Glomerular visceral epithelial cell (primary cell): ENCODE data around the gene GET4.
"Not testable (repeated sequence)": the region's sequence is repeated elsewhere in the genome, so short reads cannot be mapped to it uniquely, and the experiment has no call there.

Source experiments
- DNase-seq: peaks from one replicate; pipeline ENCODE4 v3.0.0-alpha.2; 2016; ENCODE audit errors: extremely low spot score

GET4 gene

DNA sequence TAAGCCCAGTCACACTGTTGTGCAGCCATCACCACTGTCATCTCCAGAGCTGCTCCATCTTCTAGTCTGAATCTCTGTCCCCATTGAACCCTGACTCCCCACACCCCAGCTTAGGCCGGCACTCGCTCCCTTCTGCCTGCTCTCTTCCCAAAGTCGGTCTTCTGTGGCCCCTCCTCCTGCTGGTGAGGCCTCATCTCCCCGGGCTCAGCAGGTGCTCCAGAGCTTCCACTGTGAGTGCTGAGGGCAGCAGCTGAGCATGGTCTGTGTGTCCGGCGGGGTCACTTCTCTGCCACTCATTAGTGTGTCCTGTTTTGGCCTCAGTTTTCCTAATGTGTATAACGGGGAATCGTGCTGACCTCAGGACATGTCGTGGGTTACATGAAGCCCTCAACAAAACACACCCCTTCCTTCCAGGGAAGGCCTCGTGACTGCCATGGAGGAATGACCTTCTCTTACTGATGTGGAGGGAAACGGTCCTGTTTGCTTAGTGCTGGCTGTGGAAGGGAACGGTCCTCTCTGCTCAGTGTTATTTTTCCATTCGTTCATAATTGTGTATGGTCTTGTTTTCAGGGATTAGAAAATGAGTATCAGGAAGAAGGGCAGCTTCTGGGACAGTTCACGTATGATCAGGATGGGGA, 4.3 kb upstream of the GET4 start:
- DNase-seq, result no peak

DNA sequence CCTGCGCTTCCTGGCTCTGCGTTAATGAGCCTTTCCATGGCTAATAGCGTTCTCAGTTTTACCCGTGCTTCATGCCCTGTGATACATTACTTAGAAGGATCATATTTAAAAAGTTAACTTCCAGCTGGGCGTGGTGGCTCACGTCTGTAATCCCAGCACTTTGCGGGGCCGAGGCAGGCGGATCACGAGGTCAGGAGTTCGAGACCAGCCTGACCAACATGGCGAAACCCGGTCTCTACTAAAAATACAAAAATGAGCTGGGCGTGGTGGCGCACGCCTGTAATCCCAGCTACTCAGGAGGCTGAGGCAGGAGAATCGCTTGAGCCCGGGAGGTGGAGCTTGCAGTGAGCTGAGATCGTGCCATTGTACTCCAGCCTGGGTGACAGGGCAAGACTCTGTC, 3.7 kb upstream of the GET4 start:
- not testable (repeated sequence) for DNase-seq

DNA sequence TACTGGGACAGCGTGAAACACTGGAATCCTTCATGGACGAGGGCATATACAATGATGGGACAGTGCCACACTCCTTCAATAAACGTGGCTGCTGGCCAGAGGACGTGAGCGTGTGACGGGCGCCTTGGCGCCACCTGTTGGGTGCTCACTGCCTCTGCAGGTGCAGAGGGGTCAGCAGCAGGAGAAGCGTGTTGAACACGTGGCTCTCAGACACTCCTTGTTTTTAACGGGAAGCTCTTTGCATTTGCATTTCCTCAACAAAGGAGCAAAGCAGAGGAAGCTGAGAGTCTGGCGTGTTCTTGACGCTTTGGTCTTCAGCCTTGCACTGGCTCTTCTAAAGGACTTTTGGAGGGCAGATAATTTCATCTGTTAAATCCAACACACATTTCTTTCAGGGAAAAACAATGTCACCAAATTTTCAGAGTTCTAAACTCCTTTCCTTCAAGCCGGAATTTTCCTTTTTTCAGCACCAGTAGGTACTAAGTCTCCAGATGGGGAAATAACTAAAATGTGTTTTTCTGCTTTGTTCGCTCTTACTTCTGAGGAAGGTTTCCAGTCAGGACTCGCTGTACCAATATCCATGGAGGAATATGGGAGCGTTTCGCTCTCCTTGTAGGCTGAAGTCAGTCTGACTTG, 2.9 kb upstream of the GET4 start:
- peak; percentile 77 for DNase-seq

DNA sequence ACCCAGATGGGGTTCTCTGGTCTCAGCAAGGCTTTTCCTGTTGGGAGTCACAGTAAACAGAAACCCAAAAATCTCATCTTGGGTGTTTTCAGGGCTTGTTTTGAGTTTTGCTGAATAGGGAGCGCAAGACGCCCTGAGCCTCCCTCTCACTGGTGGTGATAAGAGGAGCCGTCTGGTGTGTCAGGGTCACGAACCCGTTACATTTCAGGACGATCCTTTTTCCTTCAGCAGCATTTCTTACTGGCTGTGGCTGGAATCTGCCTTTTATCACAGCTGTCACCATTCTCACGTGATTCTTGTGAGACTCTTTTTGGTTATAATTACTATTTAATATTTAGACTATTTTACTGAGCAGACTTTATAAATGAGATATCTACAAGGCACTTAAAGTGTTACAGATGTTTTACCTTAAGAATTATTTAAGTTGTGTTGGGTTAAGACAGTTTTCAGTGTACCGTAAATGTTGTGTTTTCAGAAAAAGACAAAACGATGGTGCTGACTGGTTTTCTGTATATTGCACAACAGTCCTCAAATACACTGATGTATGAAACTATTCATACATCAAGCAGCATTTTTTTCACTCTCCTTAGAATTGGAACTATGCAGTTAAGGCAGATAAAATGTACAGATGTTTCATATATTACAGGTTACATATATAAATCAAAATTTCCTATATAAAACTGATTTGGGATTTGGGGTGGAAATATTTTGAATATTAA, 2.2 kb upstream of the GET4 start:
- DNase-seq, result no peak

DNA sequence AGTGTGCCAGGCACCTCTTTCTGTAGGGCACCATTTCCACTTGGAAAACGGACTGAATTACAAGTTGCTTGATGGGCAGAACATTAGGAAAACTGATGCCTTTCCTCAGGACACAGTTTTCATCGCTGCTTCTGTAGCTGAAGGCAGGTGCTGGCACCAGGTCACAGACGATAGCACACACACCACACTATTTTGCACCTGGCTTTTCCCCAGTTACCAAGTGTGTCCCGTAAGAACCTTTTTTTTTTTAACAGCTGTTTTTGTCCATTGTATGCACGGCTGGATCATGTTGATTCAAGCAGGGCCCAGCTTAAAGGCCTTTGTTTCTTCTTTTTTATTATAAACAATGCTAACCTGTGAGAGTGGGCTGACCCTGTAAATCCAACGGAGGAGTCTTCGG, 1.3 kb upstream of the GET4 start:
- no peak for DNase-seq

DNA sequence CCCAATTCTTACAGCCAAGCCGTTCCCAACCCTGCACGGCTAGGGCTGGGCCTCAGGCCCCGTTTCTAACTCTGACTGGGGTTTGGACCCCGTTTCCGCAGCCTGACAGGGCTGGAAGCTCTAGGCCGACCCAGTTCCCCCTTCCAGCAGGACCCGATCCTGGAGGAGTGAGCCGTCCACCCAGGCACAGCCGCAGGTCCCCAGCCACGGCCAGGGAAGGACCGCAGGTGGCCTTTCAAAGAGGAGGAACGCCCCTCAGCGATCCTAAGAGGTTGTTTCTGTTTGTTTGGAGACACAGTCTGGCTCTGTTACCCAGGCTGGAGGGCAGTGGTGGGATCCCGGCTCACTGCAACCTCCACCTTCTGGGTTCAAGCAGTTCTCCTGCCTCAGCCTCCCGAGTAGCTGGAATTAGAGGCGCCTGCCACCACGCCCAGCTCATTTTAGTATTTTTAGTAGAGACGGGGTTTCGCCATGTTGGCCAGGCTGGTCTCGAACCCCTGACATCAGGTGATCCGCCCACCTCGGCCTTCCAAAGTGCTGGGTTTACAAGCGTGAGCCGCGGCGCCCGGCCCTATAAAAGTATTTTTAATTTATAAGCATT, 778 bp upstream of the GET4 start:
- no peak for DNase-seq

DNA sequence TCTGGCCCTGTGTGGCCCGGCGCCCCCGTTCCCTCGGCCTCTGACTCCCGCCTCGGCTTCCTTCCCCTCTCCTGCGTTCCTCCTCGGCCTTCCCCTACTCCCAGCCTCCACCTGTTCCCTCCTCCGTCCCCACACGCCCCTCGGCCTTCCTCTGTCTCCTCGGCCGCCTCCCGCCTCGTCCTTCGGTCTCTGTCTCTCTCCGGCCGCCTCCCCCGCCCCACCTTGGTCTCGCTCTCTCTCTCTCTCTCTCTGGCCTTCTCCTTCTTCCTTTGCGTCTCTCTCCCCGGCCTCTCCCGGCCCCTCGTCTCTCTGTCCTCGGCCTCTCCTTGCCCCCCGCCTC, 588 bp downstream of the GET4 start:
- no peak for DNase-seq

DNA sequence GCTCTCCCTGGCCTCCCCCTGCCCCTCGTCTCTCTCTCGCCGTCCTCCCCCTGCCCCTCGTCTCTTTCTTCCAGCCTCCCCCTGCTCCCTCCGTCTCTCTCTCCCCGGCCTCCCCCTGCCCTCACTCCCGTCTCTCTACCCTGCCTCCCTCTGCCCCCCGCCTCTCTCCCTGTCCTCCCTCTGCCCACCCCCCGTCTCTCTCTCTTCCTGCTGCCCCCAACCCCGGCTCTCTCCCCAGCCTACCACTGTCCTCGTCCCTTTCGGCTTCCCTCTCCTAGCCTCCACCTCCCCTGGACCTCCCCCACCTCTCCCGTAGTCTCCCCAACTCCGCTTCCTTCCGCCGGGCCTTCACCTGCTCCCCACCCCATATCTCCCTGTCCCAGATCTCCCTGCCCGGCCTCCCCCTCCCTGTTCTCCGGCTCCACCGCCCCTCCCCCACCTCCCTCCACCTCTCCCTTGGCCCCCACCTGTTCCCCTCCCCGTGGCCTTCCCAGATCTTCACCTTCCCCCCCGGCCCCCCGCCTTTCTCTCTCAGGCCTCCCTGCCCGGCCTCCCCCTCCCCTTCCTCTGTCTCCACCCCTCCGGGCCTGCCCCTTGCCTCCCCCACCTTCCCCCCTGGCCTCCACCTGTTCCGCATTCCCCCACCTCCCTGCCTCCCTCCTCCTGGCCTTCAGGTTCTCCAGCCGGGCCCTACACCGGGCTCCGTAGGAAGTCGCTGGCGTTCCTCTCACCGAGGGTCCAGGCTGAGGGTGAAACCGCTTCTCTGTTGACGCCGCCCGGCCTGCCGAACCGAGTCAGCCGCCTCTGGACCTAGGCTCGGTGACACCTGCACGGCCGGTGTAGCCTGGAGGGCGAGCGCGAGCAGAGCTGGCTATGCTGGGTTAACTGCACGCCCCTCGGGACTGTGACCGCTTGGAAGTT, 1.2 kb downstream of the GET4 start:
- peak; percentile 29 for DNase-seq

DNA sequence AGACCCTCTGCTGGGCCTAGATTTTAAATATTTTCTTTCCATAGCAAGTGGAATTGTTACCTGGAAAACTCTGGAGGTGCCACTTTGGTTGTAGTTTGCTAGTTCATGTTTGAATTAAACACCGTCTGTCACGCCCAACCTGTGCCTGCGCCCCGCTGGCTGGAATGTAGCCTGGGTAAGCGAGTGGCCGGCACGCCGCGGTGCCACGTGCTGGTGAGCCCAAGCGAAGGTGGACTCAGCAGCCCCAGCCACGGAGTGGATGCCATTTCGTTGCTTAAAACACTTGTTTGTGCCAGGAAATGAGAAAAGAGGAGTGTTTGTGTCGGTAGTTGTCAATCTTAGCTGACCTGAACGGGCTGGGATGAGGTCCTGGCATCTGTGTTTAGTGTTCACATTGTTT, 2.7 kb downstream of the GET4 start:
- no peak for DNase-seq

DNA sequence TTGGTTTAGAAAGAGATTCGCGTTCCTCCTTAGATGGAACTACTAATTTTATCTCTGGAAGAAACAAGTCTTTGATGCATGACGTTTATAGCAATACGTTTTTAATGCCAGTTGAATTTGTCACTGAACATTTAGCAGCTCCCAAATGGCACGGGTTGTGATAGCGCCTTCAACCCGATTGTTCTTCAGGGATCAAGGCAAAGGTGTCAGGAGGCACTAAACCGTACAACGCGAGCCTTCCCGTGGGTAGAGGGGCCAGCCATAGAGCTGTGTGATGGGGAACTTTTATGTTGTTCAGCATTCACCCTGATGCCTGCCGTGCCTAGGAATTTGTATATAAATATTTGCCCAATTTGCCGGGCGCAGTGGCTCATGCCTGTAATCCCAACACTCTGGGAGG, 3.4 kb downstream of the GET4 start:
- DNase-seq, result no peak

DNA sequence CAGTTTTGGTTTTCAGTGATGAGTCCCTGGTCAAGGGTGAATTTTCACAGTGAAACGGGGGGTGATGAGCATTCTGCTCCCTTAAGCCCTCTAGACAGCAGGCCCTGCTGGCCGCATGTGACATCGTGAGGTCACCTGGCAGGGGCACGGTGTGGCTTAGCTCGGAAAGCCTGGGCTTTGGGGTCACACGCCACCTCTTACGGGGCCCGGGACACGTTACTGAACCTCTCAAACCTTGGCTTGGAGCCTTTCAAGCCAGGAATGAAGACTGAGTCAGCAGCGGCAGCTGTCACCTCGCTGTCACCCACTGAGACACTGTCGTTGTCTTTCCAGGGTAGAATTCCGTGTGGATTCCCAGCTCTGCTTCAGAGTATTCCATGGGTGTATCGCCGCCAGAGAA, 4.1 kb downstream of the GET4 start:
- no peak for DNase-seq

DNA sequence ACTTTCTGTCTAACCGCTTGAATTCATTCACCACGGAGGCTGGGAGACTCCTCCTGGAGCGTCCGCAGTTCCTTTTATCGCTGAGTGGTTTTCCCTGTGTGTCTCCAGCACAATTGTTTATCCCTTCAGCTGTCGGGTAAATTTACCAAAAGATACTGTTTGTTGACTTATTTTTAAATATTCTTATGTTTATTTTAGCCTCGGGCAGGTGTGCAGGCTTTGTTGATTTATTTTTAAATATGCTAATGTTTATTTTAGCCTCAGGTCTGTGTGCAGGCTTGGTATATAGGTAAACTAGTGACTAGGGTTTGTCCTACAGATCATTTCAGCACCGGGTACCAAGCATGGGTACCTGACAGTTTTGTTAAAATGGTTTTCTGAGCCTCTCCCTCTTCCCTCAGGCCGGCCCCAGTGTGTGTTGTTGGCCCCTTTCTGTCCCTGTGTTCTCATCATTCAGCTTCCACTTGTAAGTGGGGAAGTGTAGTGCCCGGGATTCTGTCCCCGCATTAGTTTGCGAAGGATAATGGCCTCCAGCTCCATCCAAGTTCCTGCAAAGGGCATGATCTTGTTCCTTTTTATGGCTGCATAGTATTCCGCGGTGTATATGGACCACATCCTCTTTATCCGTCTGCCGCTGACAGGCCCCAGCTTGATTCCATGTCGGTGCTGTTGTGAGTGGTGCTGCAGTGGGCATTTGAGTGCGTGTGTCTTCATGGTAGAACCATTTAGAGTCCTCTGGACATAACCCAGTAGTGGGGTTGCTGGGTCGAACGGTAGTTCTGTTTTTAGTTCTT, 5.3 kb downstream of the GET4 start:
- no peak for DNase-seq

DNA sequence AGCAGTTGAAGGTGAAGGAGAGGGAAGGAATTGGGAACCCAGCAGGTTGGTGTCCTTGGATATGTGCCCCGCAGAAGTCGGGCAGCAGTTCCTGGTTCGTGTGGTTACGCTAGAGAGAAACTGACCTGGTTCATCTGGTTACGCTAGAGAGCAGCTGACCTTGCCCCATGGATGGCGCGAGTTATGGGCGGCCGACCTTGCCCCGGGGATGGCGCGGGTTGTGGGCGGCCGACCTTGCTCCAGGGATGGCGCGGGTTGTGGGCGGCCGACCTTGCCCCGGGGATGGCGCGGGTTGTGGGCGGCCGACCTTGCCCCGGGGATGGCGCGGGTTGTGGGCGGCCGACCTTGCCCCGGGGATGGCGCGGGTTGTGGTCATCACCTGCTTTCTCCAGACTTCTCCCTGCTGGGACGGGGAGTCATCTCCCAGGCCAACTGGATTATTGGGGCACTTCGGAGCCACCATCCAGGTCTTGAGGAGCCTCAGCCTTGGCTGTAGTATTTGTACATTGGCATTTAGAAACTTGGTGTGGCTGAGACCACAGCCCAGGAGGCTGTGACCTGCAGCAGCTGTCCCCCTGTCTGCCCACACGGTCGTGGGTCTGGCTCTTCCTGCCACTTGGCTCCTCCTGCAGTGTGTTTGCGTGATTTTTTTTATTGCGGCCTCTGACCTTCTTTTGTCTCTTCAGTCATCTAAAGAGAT, 6.1 kb downstream of the GET4 start:
- no peak for DNase-seq

DNA sequence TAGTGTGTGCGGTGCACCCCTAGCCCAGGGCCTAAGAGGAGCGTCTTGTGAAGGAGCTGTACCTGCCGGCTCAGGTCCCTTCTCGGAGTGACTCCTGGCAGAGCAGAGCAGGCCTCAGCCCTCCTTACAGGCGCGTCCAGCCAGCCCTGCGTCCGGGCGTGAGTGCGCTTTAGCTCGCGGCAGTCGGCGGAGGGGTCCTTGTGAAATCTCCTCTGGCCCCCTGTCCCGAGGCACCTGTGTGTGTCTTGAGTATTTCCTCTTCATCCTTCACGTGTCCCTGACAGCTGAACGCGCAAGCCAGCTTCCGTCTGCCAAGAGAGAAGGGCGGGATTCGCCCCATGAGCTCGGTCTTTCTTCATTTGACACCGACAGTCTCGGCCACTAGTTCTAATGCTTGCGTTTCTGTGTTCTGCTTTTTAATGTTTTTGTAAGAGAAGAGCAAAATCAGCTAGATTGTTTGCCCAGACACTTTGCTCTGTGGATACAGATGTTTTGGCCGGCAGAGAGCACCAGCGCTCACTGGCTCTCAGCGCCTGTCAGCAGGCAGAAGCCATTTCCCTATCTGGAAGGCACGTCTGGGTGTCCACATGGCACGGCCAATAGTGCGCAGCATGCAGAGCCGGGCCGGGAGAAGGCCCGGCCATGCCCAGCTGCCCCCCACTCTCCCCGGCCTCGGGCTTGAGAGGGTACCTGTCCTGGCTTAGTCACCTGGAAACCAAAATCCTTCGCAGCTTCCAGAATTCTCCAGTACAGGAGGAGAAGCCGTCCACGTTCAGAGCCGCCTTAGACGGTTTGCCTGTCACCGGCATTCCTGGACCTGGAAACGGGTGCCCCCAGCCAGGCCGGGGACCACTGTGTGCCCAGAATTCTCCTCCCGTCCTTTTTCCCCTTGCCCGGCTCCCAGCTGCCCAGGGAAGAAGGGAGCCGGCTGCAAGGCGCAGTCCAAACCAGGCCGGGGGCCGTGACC, 7.0 kb downstream of the GET4 start:
- no peak for DNase-seq

DNA sequence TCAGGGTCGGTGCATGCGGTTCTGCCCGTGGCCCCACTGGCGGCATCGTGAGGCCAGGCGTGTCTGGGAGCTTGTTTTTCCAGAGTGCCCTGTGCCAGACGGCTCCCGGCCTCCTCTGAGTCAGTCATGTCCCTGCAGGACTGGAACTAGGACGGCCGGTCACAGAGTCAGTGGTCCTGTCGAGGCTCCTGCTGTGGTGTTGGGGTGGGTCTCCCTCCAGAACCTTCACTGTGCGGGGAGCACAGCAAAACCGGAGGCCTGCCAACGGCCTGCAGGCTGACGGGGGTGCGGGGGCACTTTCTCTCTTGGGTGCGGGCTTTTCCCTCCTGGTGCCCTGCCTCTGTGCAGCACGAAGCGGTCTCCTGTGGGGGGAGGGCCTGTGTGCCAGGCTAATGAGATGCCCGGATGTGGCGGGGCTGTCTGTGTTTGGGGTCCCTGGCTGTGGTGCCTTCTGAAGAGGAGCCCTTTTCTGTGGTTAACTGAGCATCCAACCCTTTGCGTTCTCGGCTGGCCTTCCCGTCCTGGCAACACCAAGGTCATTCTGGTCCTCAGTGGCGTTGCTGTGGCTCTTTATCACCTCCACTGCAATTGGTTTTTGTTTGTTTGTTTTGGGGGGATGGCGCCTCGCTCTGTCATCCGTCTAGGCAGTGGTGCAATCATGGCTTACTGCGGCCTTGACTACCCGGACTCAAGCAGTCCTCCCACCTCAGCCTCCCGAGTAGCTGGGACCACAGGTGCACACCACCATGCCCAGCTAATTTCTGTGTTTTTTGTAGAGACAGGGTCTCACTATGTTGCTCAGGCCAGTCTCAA, 8.0 kb downstream of the GET4 start:
- DNase-seq, result no peak

DNA sequence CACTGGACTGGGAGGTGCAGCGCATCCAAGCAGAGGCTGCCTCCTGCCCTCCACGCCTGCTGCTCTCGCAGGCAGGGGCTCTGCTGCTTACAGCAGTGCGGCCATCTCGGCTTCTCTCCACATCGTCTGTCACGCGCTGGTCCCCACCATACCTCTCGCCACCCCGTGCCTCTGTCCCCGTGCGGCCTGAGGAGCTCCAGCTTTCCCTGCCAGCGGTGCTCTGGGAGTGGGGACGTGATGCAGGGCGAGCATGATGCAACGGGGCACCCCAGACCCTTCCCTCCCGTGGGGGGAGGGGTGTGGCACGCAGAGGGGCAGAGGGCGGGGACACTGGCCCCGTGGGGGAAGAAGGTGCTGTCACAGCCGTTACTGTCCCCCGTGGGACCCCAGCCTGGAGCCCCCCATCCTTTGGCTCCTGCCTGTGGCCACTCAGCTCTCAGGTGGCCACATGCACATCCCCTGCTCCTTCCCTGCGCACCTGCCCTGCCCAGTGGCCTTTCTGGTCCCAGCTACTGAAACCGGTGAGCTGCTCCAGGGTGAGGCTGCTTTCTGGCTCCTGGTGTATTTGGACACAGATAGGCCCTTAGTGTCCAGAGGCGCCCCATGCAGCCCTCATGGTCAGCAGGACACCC, 9.0 kb downstream of the GET4 start:
- no peak for DNase-seq

DNA sequence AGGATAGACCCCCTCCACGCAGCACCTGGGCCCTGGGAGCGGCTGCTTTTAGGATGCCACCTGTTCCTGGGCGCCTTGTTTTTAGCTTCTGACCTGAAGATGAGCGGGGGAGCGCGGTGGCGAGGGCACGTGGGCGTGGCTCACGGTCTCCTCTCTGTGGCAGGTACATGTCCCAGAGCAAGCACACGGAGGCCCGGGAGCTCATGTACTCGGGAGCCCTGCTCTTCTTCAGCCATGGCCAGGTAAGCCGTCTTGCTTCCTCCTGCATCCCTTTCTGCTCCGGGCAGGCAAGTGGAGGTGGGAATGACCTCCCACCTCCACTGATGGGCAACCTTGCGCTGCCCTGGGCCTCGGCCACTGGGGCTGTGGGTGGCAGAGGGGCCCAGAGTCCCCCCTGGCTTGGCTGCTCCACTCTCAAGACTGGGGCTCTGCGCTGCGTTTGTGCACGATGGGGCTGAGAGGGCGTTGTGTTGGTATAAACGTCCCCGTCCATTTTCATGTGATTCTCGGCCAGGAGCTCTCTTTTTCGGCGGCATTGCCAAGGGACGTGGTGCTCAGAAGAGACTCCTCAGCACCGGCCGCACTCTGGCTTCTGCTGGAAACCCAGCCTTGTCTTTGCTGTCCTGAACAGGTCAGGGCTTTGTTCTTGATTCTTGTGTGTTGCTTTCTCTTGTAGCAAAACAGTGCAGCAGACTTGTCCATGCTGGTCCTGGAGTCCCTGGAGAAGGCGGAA, 9.7 kb downstream of the GET4 start:
- DNase-seq, result no peak
